ENCODE measurements around the gene LSR. TPM values are rescaled to one million over a fixed set of nuclear protein-coding genes. Genes with fewer than 3 reads are reported as not detected.

The LSR gene
- total RNA-seq, 1 donor from 2014 or later, result 18.1 TPM

- H3K4me1 ChIP-seq (ENCODE audit: insufficient read depth, low read length), result no peaks in the 10 kb centered on the region
- H3K9me3 ChIP-seq (ENCODE audit: insufficient read depth, low read depth, low read length), result no peaks in the 10 kb centered on the region
- no peaks in the 10 kb centered on the region for H4K20me1 ChIP-seq (ENCODE audit: insufficient read depth, low read length)
- FAIRE-seq (no peak), DNase-seq (ENCODE audit: low read depth) (no peak)
- no peaks in the 10 kb centered on the region for H3K4me1 Mint-ChIP-seq (ENCODE audit: low read depth, unreplicated experiment)
- no peaks in the 10 kb centered on the region for H3K36me3 ChIP-seq (ENCODE audit: insufficient read depth, low read length)
- peaks cover 16% of the 10 kb centered on the region for H3K27me3 Mint-ChIP-seq (ENCODE audit: low read depth, unreplicated experiment)
- no peaks in the 10 kb centered on the region for H3K36me3 Mint-ChIP-seq (ENCODE audit: low read depth, unreplicated experiment)
- peaks cover 9% of the 10 kb centered on the region for H3K9me3 Mint-ChIP-seq (ENCODE audit: unreplicated experiment)
- H3K27ac ChIP-seq (ENCODE audit: low read depth, low read length), result no peak overlapping the region
- H3K27ac Mint-ChIP-seq (ENCODE audit: unreplicated experiment), result no peak overlapping the region
- H3K4me3 ChIP-seq (ENCODE audit: insufficient read depth, low read depth, low read length), result no peak overlapping the region
- H2AFZ ChIP-seq (ENCODE audit: low read depth, low read length), result no peak overlapping the region
- H3K4me2 ChIP-seq (ENCODE audit: low read length), result no peak overlapping the region
- H3K9ac ChIP-seq (ENCODE audit: low read length), result no peak overlapping the region
- no peaks in the 10 kb centered on the region for H3K79me2 ChIP-seq (ENCODE audit: insufficient read depth, low read length)
- no peaks in the 10 kb centered on the region for H3K27me3 ChIP-seq (ENCODE audit: insufficient read depth, low read length)
- no peak overlapping the region for H3K4me3 Mint-ChIP-seq (ENCODE audit: unreplicated experiment)
- no peak for TF ChIP-seq CTCF (IDR thresholded peaks at IDR 0.05; ENCODE audit: insufficient read depth, low read depth, low read length)
- TF ChIP-seq EZH2 (IDR thresholded peaks at IDR 0.05; ENCODE audit: insufficient read depth, low read length), result no peak
Measured at GRCh38 chr19:35229601-35230000, 19.2 kb upstream of the LSR start.

- H3K4me3 ChIP-seq (ENCODE audit: insufficient read depth, low read depth, low read length), result no peak overlapping the region
- H3K4me2 ChIP-seq (ENCODE audit: low read length), result no peak overlapping the region
- no peak for DNase-seq (ENCODE audit: low read depth)
- H3K4me1 ChIP-seq (ENCODE audit: insufficient read depth, low read length), result no peaks in the 10 kb centered on the region
- Mint-ChIP-seq H3K36me3 (ENCODE audit: low read depth, unreplicated experiment) (no peaks in the 10 kb centered on the region), H3K4me1 (ENCODE audit: low read depth, unreplicated experiment) (no peaks in the 10 kb centered on the region), H3K4me3 (ENCODE audit: unreplicated experiment) (no peak overlapping the region), H3K27me3 (ENCODE audit: low read depth, unreplicated experiment) (peaks cover 5% of the 10 kb centered on the region), H3K9me3 (ENCODE audit: unreplicated experiment) (peaks cover 12% of the 10 kb centered on the region), H3K27ac (ENCODE audit: unreplicated experiment) (no peak overlapping the region)
- no peak for FAIRE-seq
- H3K27ac ChIP-seq (ENCODE audit: low read depth, low read length), result no peak overlapping the region
- H3K27me3 ChIP-seq (ENCODE audit: insufficient read depth, low read length), result no peaks in the 10 kb centered on the region
- no peak overlapping the region for H2AFZ ChIP-seq (ENCODE audit: low read depth, low read length)
- H3K9me3 ChIP-seq (ENCODE audit: insufficient read depth, low read depth, low read length), result no peaks in the 10 kb centered on the region
- no peak overlapping the region for H3K9ac ChIP-seq (ENCODE audit: low read length)
- H4K20me1 ChIP-seq (ENCODE audit: insufficient read depth, low read length), result no peaks in the 10 kb centered on the region
- no peaks in the 10 kb centered on the region for H3K36me3 ChIP-seq (ENCODE audit: insufficient read depth, low read length)
- no peaks in the 10 kb centered on the region for H3K79me2 ChIP-seq (ENCODE audit: insufficient read depth, low read length)
- no peak for TF ChIP-seq CTCF (IDR thresholded peaks at IDR 0.05; ENCODE audit: insufficient read depth, low read depth, low read length)
Measured at GRCh38 chr19:35231956-35232645, 16.7 kb upstream of the LSR start.

- Histone ChIP-seq H3K9ac (ENCODE audit: low read length) (no peak overlapping the region), H3K27me3 (ENCODE audit: insufficient read depth, low read length) (no peaks in the 10 kb centered on the region), H3K36me3 (ENCODE audit: insufficient read depth, low read length) (no peaks in the 10 kb centered on the region), H3K9me3 (ENCODE audit: insufficient read depth, low read depth, low read length) (no peaks in the 10 kb centered on the region), H3K4me3 (ENCODE audit: insufficient read depth, low read depth, low read length) (no peak overlapping the region), H3K79me2 (ENCODE audit: insufficient read depth, low read length) (no peaks in the 10 kb centered on the region), H3K27ac (ENCODE audit: low read depth, low read length) (no peak overlapping the region), H3K4me2 (ENCODE audit: low read length) (no peak overlapping the region), H3K4me1 (ENCODE audit: insufficient read depth, low read length) (no peaks in the 10 kb centered on the region), H4K20me1 (ENCODE audit: insufficient read depth, low read length) (no peaks in the 10 kb centered on the region), H2AFZ (ENCODE audit: low read depth, low read length) (no peak overlapping the region)
- H3K9me3 Mint-ChIP-seq (ENCODE audit: unreplicated experiment), result peaks cover 14% of the 10 kb centered on the region
- no peak for DNase-seq (ENCODE audit: low read depth)
- H3K4me1 Mint-ChIP-seq (ENCODE audit: low read depth, unreplicated experiment), result no peaks in the 10 kb centered on the region
- no peak overlapping the region for H3K27ac Mint-ChIP-seq (ENCODE audit: unreplicated experiment)
- no peaks in the 10 kb centered on the region for H3K36me3 Mint-ChIP-seq (ENCODE audit: low read depth, unreplicated experiment)
- no peak overlapping the region for H3K4me3 Mint-ChIP-seq (ENCODE audit: unreplicated experiment)
- no peak for FAIRE-seq
- TF ChIP-seq EZH2 (IDR thresholded peaks at IDR 0.05; ENCODE audit: insufficient read depth, low read length) (no peak), CTCF (IDR thresholded peaks at IDR 0.05; ENCODE audit: insufficient read depth, low read depth, low read length) (no peak)
- peaks cover 5% of the 10 kb centered on the region for H3K27me3 Mint-ChIP-seq (ENCODE audit: low read depth, unreplicated experiment)
Measured at GRCh38 chr19:35232912-35233311, 15.9 kb upstream of the LSR start.
